HG02943 (cell line): Measurements from ENCODE around the gene FOXD4L6.
"Not testable (repeated sequence)": the region's sequence is repeated elsewhere in the genome, so short reads cannot be mapped to it uniquely, and the experiment has no call there.

Source experiments
- ATAC-seq: cut with Tn5 transposase; IDR thresholded peaks from one replicate; pipeline ENCODE4 v1.9.1; 2021; ENCODE audit warnings: mild to moderate bottlenecking, low read depth, moderate library complexity; ENCODE audit not compliant: unreplicated experiment

The FOXD4L6 gene

DNA sequence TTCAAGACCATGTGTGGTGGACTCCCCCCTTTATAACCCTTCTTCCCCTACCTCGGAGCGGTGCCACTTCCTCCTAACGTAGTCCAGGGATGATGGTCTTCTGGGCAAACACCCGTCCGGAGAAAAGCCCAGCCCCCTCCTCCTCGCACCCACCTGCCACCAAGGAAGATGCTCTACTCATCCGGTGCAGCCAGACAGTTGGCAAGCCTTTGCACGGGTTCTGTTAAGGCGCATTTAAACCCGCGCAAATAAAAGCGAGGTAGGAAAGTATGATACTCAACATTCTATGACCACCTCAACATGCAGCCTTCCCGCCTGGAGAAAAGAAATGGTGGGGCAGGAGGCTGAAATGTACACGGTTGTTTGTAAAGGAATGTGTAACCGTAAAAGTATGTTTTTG is at the start of gene FOXD4L6:
TSS of gene FOXD4L6 (minus strand) at position 101 of the 400 bp plus-strand sequence. CDS start 298 bp downstream, outside the sequence.
- ATAC-seq: not testable (repeated sequence)

DNA sequence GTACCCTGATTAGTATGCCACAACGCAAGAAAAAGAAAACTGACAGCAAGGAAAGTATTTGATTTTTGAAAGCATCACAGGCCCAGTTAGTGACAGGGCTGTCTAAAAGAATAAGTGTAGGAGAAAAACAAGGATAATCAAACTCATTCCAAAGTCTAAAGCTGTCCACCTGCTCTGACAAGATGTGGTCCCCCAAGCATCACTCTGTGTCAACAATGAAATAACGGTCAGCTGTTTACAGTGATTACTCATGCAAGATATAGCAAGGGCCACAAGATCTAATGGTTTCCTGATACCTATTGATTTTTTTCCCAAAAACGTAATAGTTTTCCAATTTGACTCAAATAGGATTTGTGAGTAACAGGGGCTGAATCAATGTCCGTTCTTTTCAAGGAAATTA is 46.5 kb upstream of the FOXD4L6 start:
- not testable (repeated sequence) for ATAC-seq

DNA sequence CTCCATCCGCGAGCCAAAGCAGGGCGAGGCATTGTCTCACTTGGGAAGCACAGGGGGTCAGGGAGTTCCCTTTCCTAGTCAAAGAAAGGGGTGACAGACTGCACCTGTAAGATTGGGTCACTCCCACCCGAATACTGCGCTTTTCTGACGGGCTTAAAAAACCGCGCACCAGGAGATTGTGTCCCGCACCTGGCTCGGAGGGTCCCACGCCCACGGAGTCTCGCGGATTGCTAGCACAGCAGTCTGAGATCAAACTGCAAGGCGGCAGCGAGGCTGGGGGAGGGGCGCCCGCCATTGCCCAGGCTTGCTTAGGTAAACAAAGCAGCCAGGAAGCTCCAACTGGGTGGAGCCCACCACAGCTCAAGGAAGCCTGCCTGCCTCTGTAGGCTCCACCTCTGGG is 21.6 kb upstream of the FOXD4L6 start:
- ATAC-seq: not testable (repeated sequence)

DNA sequence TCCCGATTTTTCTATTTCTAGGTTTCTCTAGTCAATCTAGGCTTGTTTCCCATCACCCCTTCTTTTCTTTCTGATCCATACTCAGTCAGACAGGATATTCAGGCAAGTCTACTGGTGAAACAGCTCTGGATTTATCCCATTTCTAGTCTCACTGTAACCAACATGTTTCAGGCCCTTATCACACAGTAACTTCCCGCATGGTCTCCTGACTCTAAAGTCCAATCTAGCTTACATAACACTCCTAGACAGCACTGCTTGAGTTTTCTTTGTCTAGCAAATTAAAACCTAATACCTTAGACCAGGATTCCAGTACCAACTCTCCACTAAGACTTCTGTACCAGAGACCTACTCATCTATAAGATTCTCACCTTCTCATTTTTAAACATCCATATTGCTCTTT is 13.4 kb upstream of the FOXD4L6 start:
- ATAC-seq: not testable (repeated sequence)

DNA sequence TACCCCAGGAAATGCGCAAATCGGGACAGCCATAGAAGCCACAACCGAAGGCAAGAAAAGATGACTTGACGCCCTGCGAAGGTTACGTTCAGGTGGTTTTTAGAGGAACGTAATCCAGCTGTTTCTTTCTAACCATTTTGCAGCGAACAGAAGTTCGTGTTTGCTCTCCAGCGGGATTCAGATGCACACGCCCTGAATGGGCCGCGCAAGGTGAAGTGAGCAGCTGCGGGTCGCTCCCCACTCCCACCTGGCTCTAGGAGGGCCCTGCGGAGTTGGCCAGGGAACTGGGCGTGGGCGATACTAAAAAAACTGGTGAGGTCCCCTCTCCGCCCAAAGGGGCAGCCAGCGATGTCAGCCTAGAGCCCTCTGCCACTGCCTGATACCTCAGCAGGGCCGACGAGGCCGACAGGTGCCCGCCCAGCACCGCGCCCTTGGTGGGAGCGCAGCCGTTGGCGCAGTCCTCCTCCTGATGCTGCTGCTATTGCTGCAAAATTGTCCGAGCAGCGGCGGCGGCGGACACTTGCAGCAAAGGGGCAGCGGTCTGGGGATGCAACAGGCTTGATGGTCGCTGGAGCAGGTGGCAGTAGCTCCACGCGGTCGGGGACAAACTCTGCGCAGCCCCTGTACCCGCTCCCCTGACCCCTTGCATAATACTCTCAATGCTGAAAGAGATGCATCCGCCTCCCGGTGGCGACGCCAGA is 1.6 kb downstream of the FOXD4L6 start:
- not testable (repeated sequence) for ATAC-seq

DNA sequence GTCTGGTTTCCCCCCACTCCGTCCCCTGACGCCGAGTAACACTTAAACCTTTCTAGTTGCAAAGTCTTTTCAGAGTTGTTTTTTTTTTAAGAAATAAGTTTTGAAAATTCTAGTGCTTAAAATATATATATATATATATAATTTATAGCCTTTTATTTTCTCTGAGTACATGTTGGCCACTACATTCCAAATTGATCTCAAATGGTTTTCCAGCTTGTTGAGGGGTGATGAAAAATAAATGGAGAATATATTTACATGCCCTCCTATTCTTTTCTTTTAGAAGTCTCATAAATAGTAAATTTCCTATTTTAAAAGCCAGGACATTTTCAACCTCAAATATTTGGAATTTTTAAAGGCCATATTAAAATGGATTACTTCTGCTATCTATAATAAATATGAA is 2.5 kb downstream of the FOXD4L6 start:
- not testable (repeated sequence) for ATAC-seq

DNA sequence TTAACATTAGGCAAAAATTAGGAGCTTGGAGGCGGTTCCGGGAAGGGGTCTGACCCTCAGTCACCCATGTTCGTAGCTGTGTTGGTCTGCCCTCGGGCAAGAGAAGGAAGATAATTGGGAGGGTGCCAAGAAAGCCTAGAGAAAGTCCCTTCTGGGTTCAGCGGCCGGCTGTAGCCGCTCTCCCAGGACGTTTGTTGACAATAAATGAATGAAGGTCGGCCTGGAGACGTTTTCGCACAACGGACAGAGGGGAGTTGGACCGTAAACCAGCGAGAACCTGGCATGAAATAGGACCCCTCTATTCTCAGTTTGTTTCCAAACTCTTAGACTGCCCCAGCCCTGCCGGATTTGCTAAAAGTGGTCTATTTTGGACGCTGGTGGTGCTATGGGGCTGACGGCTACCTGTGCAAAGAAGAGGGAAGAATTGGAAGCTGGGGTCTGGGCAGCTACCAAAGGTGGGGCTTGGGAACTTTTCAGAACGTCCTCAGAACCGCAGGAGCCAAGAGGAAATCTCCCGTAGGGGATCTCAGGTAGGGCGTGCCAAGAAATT is 3.3 kb downstream of the FOXD4L6 start:
- ATAC-seq: not testable (repeated sequence)

DNA sequence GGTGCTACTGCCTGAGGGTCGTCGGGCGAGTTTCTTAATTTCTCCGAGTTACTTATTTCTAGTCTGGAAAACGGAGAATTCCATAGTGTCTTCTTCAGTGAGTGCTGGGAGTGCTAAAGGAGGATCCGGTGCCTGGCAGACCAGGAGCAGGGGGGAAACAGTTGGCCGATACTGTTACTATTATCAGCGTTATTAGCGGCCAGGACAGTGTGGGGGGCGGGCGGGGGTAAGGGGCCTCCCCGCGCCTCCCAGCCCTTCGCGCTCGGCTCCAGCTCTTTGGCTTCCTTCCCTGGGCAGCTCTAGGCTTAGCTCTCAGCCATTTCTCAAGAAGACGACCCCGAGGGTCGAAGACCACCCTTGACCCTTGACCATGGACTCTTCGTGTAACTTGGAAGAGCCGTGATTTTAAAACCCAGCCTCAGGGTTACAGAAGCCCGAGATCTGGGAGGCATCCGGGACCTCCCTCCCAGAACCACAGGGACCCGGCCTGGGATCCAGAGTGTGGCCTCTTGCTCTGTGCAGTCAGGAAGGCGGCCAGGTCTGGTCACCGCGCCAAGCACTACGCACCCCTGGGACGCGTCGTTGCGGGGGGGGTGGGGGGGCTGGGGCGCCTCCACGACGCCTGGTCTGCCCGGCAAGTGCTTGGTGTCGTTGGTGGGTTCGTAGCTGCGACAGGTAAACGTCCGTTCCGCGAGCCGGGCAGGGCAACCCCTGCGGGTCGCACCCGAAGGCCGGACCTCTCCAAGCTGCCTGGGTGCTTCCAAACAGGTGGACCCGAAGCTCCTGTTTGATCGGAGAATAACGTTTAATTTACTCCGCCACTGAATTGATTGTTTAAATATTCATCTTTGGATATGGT is 4.0 kb downstream of the FOXD4L6 start:
- ATAC-seq: not testable (repeated sequence)

DNA sequence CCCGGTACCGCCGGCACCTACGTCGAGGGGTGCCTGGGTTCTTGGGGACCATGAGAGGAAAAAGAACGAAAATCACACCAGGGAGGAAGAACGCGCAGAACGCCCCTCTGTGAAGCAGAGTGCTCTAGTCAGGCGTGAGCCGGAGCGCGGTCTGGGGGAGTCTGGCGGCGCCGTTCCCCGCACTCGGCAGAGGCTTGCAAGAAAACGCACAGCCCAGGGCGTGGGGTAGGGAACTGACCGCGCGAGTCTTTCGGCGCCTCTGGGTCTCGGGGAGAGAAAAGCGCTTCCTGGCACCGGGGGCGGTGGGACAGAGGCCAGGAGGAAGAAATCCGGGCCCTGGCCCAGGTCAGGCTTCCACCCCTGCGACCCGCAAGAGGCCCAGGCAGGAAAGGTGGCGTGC is 4.7 kb downstream of the FOXD4L6 start:
- not testable (repeated sequence) for ATAC-seq

DNA sequence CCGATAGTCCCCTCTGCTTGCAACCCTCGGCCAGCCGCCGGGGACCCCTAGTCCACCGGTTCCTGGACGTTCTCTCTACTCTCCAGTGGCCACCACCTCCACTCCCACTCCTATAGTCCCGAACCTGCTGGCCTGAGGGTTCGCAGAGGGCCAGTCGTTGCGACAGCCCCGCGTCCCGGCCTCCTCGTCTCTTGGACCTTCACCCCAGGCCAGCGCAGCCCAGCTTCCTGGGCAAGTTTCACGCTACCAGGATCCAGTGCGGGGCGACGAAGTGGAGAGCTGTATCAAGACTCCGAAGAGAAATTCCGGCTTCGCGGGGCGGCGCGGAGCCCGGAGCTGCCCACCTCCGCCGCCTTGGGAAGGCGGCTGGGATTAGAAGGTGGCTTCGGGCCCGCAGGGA is 5.1 kb downstream of the FOXD4L6 start:
- ATAC-seq: not testable (repeated sequence)

DNA sequence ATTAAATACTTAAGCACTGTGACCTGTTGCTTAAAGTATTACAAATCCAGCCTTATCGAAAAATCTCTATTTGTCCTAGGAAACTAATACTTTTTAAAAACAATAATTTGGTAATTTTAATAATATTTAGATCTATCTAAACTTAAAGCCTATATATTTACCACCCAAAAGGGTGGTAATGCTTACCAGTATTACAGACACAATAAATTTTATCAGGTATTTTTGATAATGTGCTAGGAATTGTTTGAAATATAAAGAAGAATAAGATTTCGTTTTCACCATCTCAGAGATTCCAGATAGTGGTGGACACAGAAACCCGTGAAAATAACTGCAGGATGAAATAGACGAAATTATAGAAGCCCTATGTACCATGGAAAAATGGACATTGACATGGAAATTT is 7.8 kb downstream of the FOXD4L6 start:
- not testable (repeated sequence) for ATAC-seq

DNA sequence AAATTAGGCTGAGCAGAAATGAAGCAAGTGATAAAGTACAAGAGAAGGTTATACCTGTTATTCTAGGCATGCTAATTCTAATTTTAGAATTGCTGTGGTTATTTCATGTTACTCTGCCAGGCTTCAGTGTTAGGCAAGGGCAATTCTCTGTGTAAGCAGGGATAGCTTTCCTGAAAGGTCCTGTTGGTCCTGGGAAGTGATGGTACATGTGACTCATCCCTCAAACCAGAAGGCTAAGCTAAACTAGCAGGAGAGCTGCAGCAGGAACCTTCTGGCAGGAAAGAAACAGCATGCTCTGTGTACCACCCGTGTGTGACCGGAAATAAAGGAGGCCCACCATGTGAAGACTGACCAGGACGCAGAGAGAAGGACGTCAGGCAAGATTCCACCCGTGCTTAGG is 8.8 kb downstream of the FOXD4L6 start:
- ATAC-seq: not testable (repeated sequence)

DNA sequence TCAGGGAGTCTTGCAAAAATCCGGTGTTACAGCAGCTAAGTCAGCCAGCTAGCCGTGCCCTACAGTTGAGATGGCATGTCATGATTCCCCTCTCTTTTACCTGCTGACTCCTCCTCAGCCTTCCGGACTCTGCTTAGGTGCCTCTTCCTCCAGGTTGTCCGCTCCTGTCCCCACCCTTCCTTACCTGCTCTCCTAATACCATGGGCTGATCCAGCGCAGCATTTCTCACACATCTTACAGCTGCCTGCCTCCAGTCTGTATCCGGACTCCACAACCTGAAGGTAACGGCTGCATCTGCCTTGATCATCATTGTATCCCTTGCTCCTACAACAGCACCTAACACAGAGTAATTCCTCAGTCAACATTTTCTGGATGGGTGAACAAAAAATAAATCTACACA is 9.2 kb downstream of the FOXD4L6 start:
- ATAC-seq: not testable (repeated sequence)

DNA sequence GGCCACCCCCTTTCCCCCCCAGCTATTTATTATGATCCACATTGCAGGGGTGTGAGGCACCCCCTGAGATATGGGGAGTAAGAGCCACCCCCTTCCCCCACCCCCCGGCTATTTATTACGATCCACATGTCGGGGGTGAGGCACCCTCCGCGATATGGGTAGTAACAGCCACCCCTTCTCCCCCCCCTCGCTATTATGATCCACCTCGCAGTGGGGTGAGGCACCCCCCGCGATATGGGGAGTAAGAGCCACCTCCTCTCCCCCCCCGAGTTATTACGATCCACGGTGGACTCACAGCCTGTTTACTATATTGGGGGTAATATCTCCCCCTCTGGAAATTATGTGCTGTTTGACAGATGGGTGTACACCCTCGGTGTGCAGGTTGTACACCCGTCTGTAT is 15.1 kb downstream of the FOXD4L6 start:
- not testable (repeated sequence) for ATAC-seq

DNA sequence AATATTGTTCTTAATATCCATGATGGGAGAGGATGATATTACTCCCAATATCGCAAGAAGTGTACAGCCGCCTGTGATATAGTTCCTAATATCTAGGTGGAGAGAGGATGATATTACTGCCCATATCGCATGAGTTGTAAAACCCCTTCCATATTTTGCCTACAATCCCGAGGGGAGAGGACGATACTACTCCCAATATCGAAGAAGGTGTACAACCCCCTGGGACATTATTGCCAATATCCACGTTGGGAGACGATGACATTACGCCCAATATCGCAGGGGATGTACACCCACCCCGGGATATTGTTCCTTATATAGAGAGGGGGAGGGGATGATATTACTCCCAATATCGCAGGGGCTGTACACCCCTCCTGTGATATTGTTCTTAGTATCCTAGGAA is 17.1 kb downstream of the FOXD4L6 start:
- not testable (repeated sequence) for ATAC-seq

DNA sequence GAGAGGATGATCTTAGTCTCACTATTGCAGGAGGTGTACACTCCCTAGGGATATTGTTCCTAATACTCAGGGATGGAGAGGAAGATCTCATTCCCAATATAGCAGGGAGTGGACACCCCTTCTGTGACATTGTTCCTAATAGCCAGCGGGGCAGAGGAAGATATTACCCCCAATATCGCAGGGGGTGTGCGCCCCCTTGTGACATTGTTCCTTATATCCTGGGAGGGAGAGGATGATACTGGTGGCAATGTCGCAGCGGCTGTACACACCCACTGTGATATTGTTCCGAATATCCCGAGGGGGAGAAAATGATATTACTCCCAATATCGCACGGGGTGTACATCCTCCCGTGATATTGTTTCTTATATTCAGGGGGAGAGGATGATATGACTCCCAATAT is 17.6 kb downstream of the FOXD4L6 start:
- ATAC-seq: not testable (repeated sequence)

DNA sequence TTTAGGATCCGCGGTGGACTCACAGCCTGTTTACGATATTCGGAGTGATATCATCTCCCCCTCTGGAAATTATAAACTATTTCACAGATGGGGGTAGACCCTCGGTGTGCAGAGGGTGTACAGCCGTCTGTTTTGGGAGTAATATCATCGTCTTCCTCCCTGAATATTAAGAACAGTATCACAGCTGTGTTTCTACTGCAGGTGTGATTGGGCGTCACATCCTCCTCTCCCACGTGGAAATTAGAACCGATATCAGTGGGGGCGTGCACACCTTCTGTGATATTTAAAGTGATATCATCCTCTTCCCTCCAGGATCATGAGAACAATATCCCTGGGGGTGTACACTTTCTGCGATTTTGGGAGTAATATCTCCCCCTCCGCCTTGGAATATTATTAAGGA is 19.2 kb downstream of the FOXD4L6 start:
- not testable (repeated sequence) for ATAC-seq

DNA sequence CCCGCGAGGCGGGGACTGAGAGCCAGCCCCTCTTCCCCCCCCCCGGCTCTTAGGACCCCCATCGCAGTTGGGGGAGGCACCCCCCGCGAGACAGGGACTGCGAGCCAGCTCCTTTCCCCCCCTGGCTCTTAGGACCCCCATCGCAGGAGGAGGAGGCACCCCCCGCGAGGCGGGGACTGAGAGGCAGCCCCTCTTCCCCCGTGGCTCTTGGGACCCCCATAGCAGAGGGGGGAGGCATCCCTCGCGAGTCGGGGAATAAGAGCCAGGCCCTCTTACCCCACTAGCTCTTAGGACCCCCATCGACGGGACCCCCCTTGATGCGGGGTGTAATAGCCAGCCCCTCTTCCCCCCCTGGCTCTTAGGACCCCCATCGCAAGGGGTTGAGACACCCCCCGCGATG is 19.7 kb downstream of the FOXD4L6 start:
- not testable (repeated sequence) for ATAC-seq

DNA sequence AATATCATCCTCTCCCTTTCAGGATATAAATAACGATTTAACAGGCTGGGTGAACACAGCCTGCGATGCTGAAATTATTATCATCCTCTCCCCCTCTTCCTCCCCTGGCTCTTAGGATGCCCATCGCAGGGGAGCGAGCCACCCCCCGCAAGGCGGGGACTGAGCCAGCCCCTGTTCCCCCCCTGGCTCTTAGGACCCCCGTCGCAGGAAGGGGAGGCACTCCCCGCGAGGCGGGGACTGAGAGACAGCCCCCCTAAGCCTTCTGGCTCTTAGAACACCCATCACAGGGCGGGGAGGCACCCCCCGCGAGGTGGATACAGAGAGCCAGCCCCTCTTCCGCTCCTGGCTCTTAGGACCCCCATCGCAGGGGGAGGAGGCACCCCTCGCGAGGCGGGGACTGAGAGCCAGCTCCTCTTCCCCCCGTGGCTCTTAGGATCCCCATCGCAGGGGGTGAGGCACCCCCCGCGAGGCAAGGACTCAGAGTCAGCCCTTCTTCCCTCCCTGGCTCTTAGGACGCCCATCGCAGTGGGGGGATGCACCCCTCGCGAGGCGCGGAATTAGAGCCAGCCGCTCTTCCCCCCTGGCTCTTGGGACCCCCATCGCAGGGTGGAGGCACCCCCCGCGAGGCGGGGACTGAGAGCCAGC is 21.9 kb downstream of the FOXD4L6 start:
- ATAC-seq: not testable (repeated sequence)

DNA sequence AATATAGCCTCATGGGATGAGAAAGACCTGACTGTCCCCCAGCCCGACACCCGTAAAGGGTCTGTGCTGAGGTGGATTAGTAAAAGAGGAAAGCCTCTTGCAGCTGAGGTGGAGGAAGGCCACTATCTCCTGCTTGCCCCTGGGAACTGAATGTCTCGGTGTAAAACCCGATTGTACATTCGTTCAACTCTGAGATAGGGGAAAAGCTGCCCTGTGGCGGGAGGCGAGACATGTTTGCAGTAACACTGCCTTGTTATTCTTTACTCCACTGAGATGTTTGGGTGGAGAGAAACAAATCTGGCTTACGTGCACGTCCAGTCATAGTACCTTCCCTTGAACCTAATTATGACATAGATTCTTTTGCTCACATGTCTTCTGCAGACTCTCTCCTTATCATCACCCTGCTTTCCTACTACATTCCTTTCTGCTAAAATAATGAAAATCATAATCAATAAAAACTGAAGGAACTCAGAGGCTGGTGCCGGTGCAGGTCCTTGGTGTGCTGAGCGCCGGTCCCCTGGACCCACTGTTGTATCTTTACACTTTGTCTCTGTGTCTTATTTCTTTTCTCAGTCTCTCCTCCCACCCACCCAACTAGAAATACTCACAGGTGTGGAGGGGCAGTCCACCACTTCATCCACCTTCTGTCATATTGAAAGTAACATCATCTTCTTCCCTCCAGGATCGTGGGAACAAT is 22.8 kb downstream of the FOXD4L6 start:
- ATAC-seq: not testable (repeated sequence)
